D721Med (cell line): ENCODE data around the gene POLR1A.

Source experiments
- DNase-seq: peaks from one replicate; pipeline ENCODE4 v3.0.0; 2011; ENCODE audit warnings: low spot score; ENCODE audit not compliant: insufficient read length
- FAIRE-seq: peaks from 2 replicates; lab custom pipeline; 2011; peaks lifted over from hg19 to GRCh38; lab: Jason Lieb, UNC
- TF ChIP-seq, protein P1 (sequence below): IDR thresholded peaks from 2 replicates; pipeline ENCODE4 v1.5.1; 2012; ENCODE audit warnings: mild to moderate bottlenecking, control low read depth; ENCODE audit not compliant: insufficient read depth; ENCODE audit errors: missing control alignments

POLR1A gene

DNA sequence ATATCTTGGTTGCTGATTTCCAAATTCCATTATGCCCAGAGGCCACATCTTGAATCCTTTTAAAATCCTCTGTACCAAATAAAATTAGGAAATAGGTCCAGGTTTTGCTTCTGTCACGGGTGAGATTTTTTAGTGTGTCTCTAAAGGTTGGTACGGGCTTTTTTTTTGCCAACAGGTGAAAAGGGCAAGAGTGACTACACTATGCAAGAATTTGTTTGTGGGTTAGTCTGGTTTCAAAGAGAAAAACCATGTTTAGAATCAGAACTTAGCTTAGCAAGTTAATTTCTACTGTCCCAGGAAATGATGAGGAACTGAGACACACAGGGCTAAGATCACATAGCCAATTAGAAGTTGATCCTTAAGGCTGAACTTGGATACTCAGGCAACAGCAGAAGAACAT, 41.7 kb downstream of the POLR1A start:
- FAIRE-seq (no peak), DNase-seq (no peak)
- TF ChIP-seq, protein P1, sequence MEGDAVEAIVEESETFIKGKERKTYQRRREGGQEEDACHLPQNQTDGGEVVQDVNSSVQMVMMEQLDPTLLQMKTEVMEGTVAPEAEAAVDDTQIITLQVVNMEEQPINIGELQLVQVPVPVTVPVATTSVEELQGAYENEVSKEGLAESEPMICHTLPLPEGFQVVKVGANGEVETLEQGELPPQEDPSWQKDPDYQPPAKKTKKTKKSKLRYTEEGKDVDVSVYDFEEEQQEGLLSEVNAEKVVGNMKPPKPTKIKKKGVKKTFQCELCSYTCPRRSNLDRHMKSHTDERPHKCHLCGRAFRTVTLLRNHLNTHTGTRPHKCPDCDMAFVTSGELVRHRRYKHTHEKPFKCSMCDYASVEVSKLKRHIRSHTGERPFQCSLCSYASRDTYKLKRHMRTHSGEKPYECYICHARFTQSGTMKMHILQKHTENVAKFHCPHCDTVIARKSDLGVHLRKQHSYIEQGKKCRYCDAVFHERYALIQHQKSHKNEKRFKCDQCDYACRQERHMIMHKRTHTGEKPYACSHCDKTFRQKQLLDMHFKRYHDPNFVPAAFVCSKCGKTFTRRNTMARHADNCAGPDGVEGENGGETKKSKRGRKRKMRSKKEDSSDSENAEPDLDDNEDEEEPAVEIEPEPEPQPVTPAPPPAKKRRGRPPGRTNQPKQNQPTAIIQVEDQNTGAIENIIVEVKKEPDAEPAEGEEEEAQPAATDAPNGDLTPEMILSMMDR = no peak

GRCh38 chr2:86062043-86062442, 43.6 kb downstream of the POLR1A start:
- TF ChIP-seq, protein P1 = no peak
- no peak for FAIRE-seq
- no peak for DNase-seq

- no peak for DNase-seq
Measured at GRCh38 chr2:86056590-86057331, 48.9 kb downstream of the POLR1A start.

DNA sequence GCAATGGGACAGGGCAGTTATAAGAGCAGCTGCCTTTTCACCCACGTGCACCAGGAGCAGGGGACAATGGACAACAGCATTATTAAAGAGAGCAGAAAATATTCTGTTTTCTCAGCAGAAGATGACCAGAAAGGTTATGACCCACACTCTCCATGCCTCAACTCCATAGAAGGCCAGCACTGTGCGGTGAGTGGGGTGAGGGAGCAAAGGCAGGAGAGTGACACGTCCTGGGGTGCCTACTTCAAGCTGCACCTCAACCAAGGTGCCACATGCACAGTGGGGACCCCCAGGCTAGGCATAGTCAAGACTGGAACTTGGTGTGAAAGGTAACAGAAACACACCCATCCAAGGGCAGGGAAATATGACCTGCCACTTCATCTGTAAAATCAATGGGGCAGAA, 50.4 kb downstream of the POLR1A start:
- TF ChIP-seq, protein P1 = no peak
- FAIRE-seq (no peak), DNase-seq (no peak)

More at GRCh38 chr2:86056590-86057331, 48.9 kb downstream of the POLR1A start:
- FAIRE-seq = no peak
- TF ChIP-seq, protein P1 = no peak

DNA sequence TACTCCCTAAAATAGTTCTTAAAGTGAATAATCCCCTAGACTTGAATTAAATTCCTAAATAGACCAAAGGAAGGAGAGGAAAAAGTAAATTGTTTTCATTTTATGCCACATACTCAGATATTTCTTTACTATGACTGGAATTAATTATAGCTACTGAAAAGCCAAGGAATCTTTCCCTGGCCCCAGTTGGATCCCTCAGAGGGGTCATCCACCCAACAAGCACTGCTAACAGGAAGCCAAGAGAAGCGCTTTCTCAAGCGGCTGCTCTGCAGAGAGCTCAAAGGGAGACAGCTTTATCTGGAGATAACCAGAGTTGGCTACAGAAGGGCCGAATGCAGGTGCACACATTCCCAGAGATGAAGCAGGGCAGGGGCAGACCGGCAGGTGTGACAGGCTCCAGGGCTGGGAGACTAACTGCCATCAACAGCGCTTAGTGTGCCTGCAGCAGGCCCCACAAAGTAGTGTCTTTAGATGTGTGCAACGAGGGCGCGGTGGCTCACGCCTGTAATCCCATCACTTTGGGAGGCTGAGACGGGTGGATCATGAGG, 51.1 kb downstream of the POLR1A start:
- FAIRE-seq (no peak), DNase-seq (no peak)
- TF ChIP-seq, protein P1 = no peak

DNA sequence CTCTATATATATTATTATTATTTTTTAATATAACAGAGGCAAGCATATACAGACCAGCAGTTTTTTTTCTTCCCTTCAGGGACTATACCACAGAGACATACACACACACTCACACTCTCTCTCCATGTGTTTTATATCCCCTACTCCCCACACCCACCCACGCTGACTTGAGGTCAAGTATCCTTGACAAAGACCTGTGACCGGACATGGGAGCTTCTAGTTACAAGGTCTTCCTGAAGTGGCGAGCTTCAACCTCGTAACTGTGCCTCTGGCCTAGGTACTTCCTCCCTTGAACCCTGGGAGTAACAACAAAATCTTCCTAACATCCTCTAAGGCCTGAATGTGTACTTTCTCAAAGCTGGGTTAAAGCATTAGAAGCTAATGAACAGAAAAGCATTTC, 52.5 kb downstream of the POLR1A start:
- no peak for DNase-seq
- no peak for FAIRE-seq
- TF ChIP-seq, protein P1 = no peak

DNA sequence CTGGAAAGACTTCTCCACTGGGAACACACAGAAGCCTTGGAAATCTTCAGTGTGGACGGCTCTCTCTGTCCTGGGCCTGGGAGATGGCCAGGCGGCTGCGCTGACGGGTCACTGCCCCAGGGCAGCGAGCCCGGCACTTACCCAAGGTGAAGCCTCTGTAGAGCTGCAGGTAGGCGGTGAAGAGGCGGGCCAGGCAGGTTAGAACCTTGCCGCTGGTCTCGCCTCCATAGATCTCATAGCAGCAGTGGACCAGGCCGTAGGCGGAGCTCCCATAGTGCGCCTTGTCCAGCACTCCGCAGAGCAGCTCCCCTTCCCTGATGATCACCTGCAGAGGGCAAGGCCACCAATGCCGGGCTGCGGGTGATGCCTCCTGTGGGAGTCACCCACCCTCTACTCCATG, 53.0 kb downstream of the POLR1A start:
- DNase-seq (no peak), FAIRE-seq (no peak)
- TF ChIP-seq, protein P1 = no peak
